ENCODE data around the gene CDH4. TPM values are rescaled to one million over a fixed set of nuclear protein-coding genes. Genes with fewer than 3 reads are reported as not detected.

Gene CDH4
- total and polyA plus RNA-seq, 11 donors, result 0.04 to 0.54 (median 0.08) TPM; not detected in 1

GRCh38 chr20:61753987-61754956, 502.2 kb downstream of the CDH4 start:
- TF ChIP-seq POLR2A (IDR thresholded peaks at IDR 0.05) (no peak), CTCF (IDR thresholded peaks at IDR 0.05) (no peak)
- peak in 1 of 4 donors; percentile 24 for ATAC-seq
- H3K4me1 ChIP-seq, result no peaks in the 10 kb centered on the region
- H3K27ac ChIP-seq, result no peak overlapping the region
- H3K4me3 ChIP-seq, result no peak overlapping the region
- intact Hi-C loops (cut with DNase I), result no loop called here
- peaks cover 0 to 4% (median 0%) of the 10 kb centered on the region in 9 donors for H3K27me3 ChIP-seq
- WGBS, 4 donors, result 82 to 86% (median 86%) methylated on average over 21 to 23 of the region's 23 CpGs
- DNase-seq, result no peak
- peaks cover 0 to 23% (median 7%) of the 10 kb centered on the region in 12 donors for H3K9me3 ChIP-seq
- H3K36me3 ChIP-seq, result no peaks in the 10 kb centered on the region

GRCh38 chr20:61754976-61755778, 503.1 kb downstream of the CDH4 start:
- Histone ChIP-seq H3K27ac (no peak overlapping the region), H3K36me3 (no peaks in the 10 kb centered on the region), H3K4me3 (no peak overlapping the region), H3K4me1 (no peaks in the 10 kb centered on the region), H3K9me3 (peaks cover 0 to 18% (median 7%) of the 10 kb centered on the region in 12 donors), H3K27me3 (peaks cover 0 to 4% (median 0%) of the 10 kb centered on the region in 9 donors)
- DNase-seq, result no peak
- WGBS, 4 donors, result 77 to 79% (median 77%) methylated on average over 12 of the region's 12 CpGs
- ATAC-seq, result peak in 1 of 4 donors; percentile 35
- no peak for TF ChIP-seq POLR2A (IDR thresholded peaks at IDR 0.05)
- TF ChIP-seq CTCF (IDR thresholded peaks at IDR 0.05), result no peak
- intact Hi-C loops (cut with DNase I), result no loop called here

- Histone ChIP-seq H3K9me3 (peaks cover 0 to 7% (median 0%) of the 10 kb centered on the region in 12 donors), H3K4me1 (no peaks in the 10 kb centered on the region), H3K4me3 (no peak overlapping the region), H3K27ac (no peak overlapping the region), H3K36me3 (no peaks in the 10 kb centered on the region), H3K27me3 (peaks cover 0 to 6% (median under 1%) of the 10 kb centered on the region in 9 donors)
- DNase-seq, result no peak
- intact Hi-C loops (cut with DNase I), result no loop called here
- TF ChIP-seq CTCF (IDR thresholded peaks at IDR 0.05) (no peak), POLR2A (IDR thresholded peaks at IDR 0.05) (no peak)
- no peak for ATAC-seq
- WGBS, 4 donors, result 72 to 79% (median 75%) methylated on average over 13 to 15 of the region's 15 CpGs
Measured at GRCh38 chr20:61755971-61756845, 504.1 kb downstream of the CDH4 start.
